Ishikawa (cell line): ENCODE measurements around the gene SPEF2.

Experiments
- CEBPB ChIP-seq: IDR thresholded peaks from 2 replicates; pipeline ENCODE4 v1.6.1; 2012
- CREB1 ChIP-seq: IDR thresholded peaks from 2 replicates; pipeline ENCODE4 v1.6.1; 2012; ENCODE audit warnings: low read depth
- EP300 ChIP-seq: IDR thresholded peaks from 2 replicates; pipeline ENCODE4 v1.6.1; 2012; ENCODE audit warnings: borderline replicate concordance
- FOXM1 ChIP-seq: IDR thresholded peaks from 2 replicates; pipeline ENCODE4 v1.6.1; 2012; ENCODE audit warnings: low read depth, borderline replicate concordance
- TAF1 ChIP-seq: IDR thresholded peaks from 2 replicates; pipeline ENCODE4 v1.6.1; 2012; ENCODE audit warnings: low read depth, mild to moderate bottlenecking
- YY1 ChIP-seq: IDR thresholded peaks from 2 replicates; pipeline ENCODE4 v1.6.1; 2012; ENCODE audit warnings: low read depth
- TF ChIP-seq, protein P1 (sequence below): IDR thresholded peaks from 2 replicates; pipeline ENCODE4 v1.6.1; 2012
- TF ChIP-seq, protein P2 (sequence below): IDR thresholded peaks from 2 replicates; pipeline ENCODE4 v1.6.1; 2012; ENCODE audit warnings: low read depth, mild to moderate bottlenecking

DNA sequence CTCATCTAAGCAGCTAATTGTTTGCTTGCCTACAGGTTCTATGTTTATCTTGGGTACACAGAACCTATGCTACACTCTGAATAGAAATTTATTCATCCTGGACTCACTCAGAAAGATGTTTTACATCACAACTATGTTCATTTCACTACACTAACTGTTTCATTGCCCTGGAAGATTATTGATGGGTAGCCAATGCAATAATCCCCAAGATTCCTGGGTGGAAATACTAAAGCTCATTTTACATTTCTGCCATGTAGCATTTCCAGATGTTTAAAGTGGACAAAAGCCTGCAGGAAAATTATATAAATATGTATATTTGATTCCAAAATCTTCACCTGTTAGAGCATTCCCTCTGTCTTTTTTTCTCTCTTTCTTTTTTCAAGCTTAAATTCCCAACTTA, 187.2 kb downstream of the SPEF2 start:
- no peak for TF ChIP-seq CREB1
- no peak for TF ChIP-seq FOXM1
- TF ChIP-seq, protein P1, sequence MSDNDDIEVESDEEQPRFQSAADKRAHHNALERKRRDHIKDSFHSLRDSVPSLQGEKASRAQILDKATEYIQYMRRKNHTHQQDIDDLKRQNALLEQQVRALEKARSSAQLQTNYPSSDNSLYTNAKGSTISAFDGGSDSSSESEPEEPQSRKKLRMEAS, result no peak
- no peak for TF ChIP-seq EP300
- TF ChIP-seq, protein P2, sequence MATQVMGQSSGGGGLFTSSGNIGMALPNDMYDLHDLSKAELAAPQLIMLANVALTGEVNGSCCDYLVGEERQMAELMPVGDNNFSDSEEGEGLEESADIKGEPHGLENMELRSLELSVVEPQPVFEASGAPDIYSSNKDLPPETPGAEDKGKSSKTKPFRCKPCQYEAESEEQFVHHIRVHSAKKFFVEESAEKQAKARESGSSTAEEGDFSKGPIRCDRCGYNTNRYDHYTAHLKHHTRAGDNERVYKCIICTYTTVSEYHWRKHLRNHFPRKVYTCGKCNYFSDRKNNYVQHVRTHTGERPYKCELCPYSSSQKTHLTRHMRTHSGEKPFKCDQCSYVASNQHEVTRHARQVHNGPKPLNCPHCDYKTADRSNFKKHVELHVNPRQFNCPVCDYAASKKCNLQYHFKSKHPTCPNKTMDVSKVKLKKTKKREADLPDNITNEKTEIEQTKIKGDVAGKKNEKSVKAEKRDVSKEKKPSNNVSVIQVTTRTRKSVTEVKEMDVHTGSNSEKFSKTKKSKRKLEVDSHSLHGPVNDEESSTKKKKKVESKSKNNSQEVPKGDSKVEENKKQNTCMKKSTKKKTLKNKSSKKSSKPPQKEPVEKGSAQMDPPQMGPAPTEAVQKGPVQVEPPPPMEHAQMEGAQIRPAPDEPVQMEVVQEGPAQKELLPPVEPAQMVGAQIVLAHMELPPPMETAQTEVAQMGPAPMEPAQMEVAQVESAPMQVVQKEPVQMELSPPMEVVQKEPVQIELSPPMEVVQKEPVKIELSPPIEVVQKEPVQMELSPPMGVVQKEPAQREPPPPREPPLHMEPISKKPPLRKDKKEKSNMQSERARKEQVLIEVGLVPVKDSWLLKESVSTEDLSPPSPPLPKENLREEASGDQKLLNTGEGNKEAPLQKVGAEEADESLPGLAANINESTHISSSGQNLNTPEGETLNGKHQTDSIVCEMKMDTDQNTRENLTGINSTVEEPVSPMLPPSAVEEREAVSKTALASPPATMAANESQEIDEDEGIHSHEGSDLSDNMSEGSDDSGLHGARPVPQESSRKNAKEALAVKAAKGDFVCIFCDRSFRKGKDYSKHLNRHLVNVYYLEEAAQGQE, result no peak
- no peak for TF ChIP-seq TAF1
- TF ChIP-seq CEBPB, result no peak
- no peak for TF ChIP-seq YY1
